Stimulated activated CD4-positive, alpha-beta T cell treated with anti-CD3 and anti-CD28 coated beads, Interleukin-4, amount 100 ng/mL, for 1 hour (primary cell): ENCODE data around the gene BBOF1.
"Not testable (repeated sequence)": the region's sequence is repeated elsewhere in the genome, so short reads cannot be mapped to it uniquely, and the experiment has no call there.

Experiments used
- DNase-seq: peaks from one replicate; pipeline ENCODE4 v3.0.0-alpha.2; 2020

BBOF1 gene

GRCh38 chr14:74105381-74105780 lies 86.2 kb downstream of the BBOF1 start:
- DNase-seq = no peak

GRCh38 chr14:74109369-74109768 lies 90.2 kb downstream of the BBOF1 start:
- DNase-seq = no peak

- not testable (repeated sequence) for DNase-seq
Measured at GRCh38 chr14:74111395-74112216, 92.5 kb downstream of the BBOF1 start.
